GM18520 (cell line): ENCODE measurements around the gene CABP7.

ENCODE experiments used
- ATAC-seq: cut with Tn5 transposase; IDR thresholded peaks from one replicate; pipeline ENCODE4 v1.9.1; 2021; ENCODE audit not compliant: unreplicated experiment

CABP7 gene

GRCh38 chr22:29719899-29720645 is at the start of gene CABP7:
Gene CABP7 (plus strand): TSS chr22:29720003. CDS start chr22:29720425, 422 bp downstream.
- ATAC-seq: no peak

- no peak for ATAC-seq
Measured at GRCh38 chr22:29670626-29671025, 49.2 kb upstream of the CABP7 start.

GRCh38 chr22:29673361-29674066 is 46.3 kb upstream of the CABP7 start:
- ATAC-seq: no peak

GRCh38 chr22:29674121-29674520 is 45.7 kb upstream of the CABP7 start:
- no peak for ATAC-seq

GRCh38 chr22:29679316-29679715 is 40.5 kb upstream of the CABP7 start:
- no peak for ATAC-seq

- no peak for ATAC-seq
Measured at GRCh38 chr22:29683536-29683935, 36.3 kb upstream of the CABP7 start.

- ATAC-seq: no peak
Measured at GRCh38 chr22:29684244-29684643, 35.6 kb upstream of the CABP7 start.

GRCh38 chr22:29689206-29689879 is 30.5 kb upstream of the CABP7 start:
- no peak for ATAC-seq

- no peak for ATAC-seq
Measured at GRCh38 chr22:29689880-29690213, 30.0 kb upstream of the CABP7 start.

- no peak for ATAC-seq
Measured at GRCh38 chr22:29690476-29690875, 29.3 kb upstream of the CABP7 start.

- no peak for ATAC-seq
Measured at GRCh38 chr22:29691636-29692326, 28.0 kb upstream of the CABP7 start.

GRCh38 chr22:29692327-29692640 is 27.5 kb upstream of the CABP7 start:
- ATAC-seq: no peak

- ATAC-seq: no peak
Measured at GRCh38 chr22:29693161-29693560, 26.6 kb upstream of the CABP7 start.

GRCh38 chr22:29693671-29694070 is 26.1 kb upstream of the CABP7 start:
- ATAC-seq: no peak

- no peak for ATAC-seq
Measured at GRCh38 chr22:29695129-29695926, 24.5 kb upstream of the CABP7 start.

- ATAC-seq: no peak
Measured at GRCh38 chr22:29697853-29698598, 21.8 kb upstream of the CABP7 start.

GRCh38 chr22:29700206-29700899 is 19.4 kb upstream of the CABP7 start:
- no peak for ATAC-seq

- ATAC-seq: no peak
Measured at GRCh38 chr22:29700900-29701154, 19.0 kb upstream of the CABP7 start.

GRCh38 chr22:29701155-29701999 is 18.4 kb upstream of the CABP7 start:
- no peak for ATAC-seq
